ENCODE results near the gene CELF4.

DNA sequence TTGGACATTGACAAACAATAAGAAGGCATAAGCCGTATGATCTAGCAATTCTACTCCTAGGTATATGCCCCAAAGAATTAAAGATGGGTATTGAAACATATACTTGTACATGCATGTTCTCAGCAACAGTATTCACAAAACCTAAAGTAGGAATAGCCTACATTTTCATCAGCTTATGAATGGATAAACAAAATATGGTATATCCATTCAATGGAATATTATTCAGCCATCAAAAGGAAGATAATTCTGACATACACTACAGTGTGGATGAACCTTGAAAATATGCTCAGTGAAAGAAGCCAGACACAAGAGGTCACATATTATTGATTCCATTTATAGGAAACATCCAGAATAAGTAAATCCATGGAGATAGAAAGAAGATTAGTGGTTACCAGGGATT is 56.0 kb downstream of the CELF4 start:
- TF ChIP-seq, protein P1, sequence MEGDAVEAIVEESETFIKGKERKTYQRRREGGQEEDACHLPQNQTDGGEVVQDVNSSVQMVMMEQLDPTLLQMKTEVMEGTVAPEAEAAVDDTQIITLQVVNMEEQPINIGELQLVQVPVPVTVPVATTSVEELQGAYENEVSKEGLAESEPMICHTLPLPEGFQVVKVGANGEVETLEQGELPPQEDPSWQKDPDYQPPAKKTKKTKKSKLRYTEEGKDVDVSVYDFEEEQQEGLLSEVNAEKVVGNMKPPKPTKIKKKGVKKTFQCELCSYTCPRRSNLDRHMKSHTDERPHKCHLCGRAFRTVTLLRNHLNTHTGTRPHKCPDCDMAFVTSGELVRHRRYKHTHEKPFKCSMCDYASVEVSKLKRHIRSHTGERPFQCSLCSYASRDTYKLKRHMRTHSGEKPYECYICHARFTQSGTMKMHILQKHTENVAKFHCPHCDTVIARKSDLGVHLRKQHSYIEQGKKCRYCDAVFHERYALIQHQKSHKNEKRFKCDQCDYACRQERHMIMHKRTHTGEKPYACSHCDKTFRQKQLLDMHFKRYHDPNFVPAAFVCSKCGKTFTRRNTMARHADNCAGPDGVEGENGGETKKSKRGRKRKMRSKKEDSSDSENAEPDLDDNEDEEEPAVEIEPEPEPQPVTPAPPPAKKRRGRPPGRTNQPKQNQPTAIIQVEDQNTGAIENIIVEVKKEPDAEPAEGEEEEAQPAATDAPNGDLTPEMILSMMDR (IDR thresholded peaks at IDR 0.05): no peak
- TF ChIP-seq POLR2A (IDR thresholded peaks at IDR 0.05): no peak
- no peak for TF ChIP-seq EP300 (IDR thresholded peaks at IDR 0.05)
- no peak for TF ChIP-seq POLR2AphosphoS5 (IDR thresholded peaks at IDR 0.05)

All from upper lobe of left lung (tissue), 4 donors.